HepG2 (cell line): Measurements from ENCODE around the gene LBX2. TPM values are rescaled to one million over a fixed set of nuclear protein-coding genes. Genes with fewer than 3 reads are reported as not detected.
A peak's percentile ranks its signal among the peaks of the same experiment; 100 is the strongest.

Source experiments
- ATAC-seq: fragments of 200-7000 bp; cut with Tn5 transposase; 3 replicates; pipeline ENCODE4 v1.9.1; 2020; ENCODE audit warnings: mild to moderate bottlenecking, moderate library complexity
- BruUV-seq: library from RNA; stranded (reverse); fragments of 400-500 nt; replicated peaks from 2 replicates; lab custom pipeline; 2021; lab: Mats Ljungman, UMichigan
- CTCF ChIA-PET: fragments of 300-600 bp; formaldehyde crosslinking; extraction: SDS; loops from one replicate; lab custom pipeline; 2021; ENCODE audit warnings: low total read pairs, inconsistent platforms, low intra/inter-chr PET ratio; lab: Yijun Ruan, JAX
- POLR2A ChIA-PET: fragments of 350-600 bp; sonication (Branson Sonifier 250); formaldehyde crosslinking; loops from one replicate; lab custom pipeline; 2020; ENCODE audit warnings: antibody characterized with exemption, inconsistent platforms; lab: Yijun Ruan, JAX
- DNase-seq: peaks from one replicate; pipeline ENCODE4 v3.0.0-alpha.2; 2015; ENCODE audit warnings: low spot score
- FAIRE-seq: peaks from 3 replicates; lab custom pipeline; 2011; peaks lifted over from hg19 to GRCh38; lab: Jason Lieb, UNC
- H2AFZ ChIP-seq: one replicate; pipeline ENCODE4 v1.6.1; 2011; ENCODE audit warnings: low read length, inconsistent platforms
- H3K27ac ChIP-seq: fragments of 300-600 bp; 3 replicates; pipeline ENCODE4 v1.8.0; 2011; ENCODE audit warnings: mixed run types, mild to moderate bottlenecking, mixed read lengths, low read length, inconsistent platforms; ENCODE audit not compliant: insufficient read depth; ENCODE audit errors: extremely low read length
- H3K27me3 ChIP-seq, 2 experiments: fragments of 200-600 bp in 1 of 2; 2 replicates in 1 of 2; 3 replicates in 1 of 2; pipeline versions ENCODE4 v1.6.0 to v1.8.0; 2011; ENCODE audit warnings: low read length in 2 of 2, mild to moderate bottlenecking in 2 of 2, moderate library complexity in 2 of 2, inconsistent platforms in 1 of 2; ENCODE audit not compliant: insufficient read depth in 2 of 2, control insufficient read depth in 1 of 2
- H3K36me3 ChIP-seq, 2 experiments: fragments of 200-600 bp in 1 of 2; replicated peaks in 1 of 2; 2 replicates in 1 of 2; 3 replicates in 1 of 2; pipeline versions ENCODE4 v1.5.1 to v1.8.0; 2011; ENCODE audit warnings: low read length in 2 of 2, inconsistent platforms in 1 of 2; ENCODE audit not compliant: insufficient read depth in 2 of 2, control insufficient read depth in 1 of 2
- H3K4me1 ChIP-seq: 2 replicates; pipeline ENCODE4 v1.5.1; 2012; ENCODE audit warnings: low read length, inconsistent platforms; ENCODE audit not compliant: insufficient read depth
- H3K4me2 ChIP-seq: 2 replicates; pipeline ENCODE4 v1.6.0; 2011; ENCODE audit warnings: low read depth, low read length, inconsistent platforms
- H3K4me3 ChIP-seq, 3 experiments: fragments of 200-600 bp in 1 of 3; sonication (generic), shearing (Covaris generic) in 1 of 3; replicated peaks in 1 of 3; 2 replicates each; pipeline ENCODE4 v1.5.1; 2011 to 2016; ENCODE audit warnings: low read length in 3 of 3, inconsistent platforms in 2 of 3, low read depth in 2 of 3, mild to moderate bottlenecking in 2 of 3, control low read depth in 1 of 3, mixed read lengths in 1 of 3; ENCODE audit not compliant: insufficient read depth in 1 of 3
- H3K79me2 ChIP-seq: one replicate; pipeline ENCODE4 v1.6.1; 2011; ENCODE audit warnings: low read length, inconsistent platforms; ENCODE audit not compliant: insufficient read depth
- H3K9ac ChIP-seq: 2 replicates; pipeline ENCODE4 v1.6.0; 2011; ENCODE audit warnings: mild to moderate bottlenecking, low read depth, low read length, inconsistent platforms; ENCODE audit not compliant: insufficient read depth
- H3K9me3 ChIP-seq: 2 replicates; pipeline ENCODE4 v1.5.1; 2012; ENCODE audit warnings: mild to moderate bottlenecking, low read length
- H4K20me1 ChIP-seq: 2 replicates; pipeline ENCODE4 v1.6.0; 2011; ENCODE audit warnings: inconsistent platforms, mild to moderate bottlenecking, low read length, moderate library complexity; ENCODE audit not compliant: insufficient read depth
- FIP1L1 ChIP-seq: fragments of 200-400 bp; formaldehyde crosslinking; IDR thresholded peaks from 2 replicates; pipeline ENCODE4 v1.6.1; 2018; ENCODE audit warnings: low read depth, mild to moderate bottlenecking, low read length, moderate library complexity, borderline replicate concordance; ENCODE audit not compliant: insufficient read depth
- FOXP1 ChIP-seq, 2 experiments: fragments of 450-650 bp in 1 of 2; IDR thresholded peaks; 2 replicates each; pipeline ENCODE4 v1.6.1; 2017 to 2018; ENCODE audit warnings: antibody characterized with exemption in 1 of 2
- LCORL ChIP-seq, 2 experiments: fragments of 450-650 bp in 1 of 2; sonication (generic) in 1 of 2; formaldehyde crosslinking in 1 of 2; IDR thresholded peaks; 2 replicates each; pipeline versions ENCODE4 v1.5.0 to v1.6.1; 2017 to 2020; ENCODE audit warnings: antibody characterized with exemption in 1 of 2, missing genetic modification reagents in 1 of 2
- MAX ChIP-seq: IDR thresholded peaks from 2 replicates; pipeline ENCODE4 v1.6.1; 2012; ENCODE audit warnings: inconsistent platforms
- MBD4 ChIP-seq: IDR thresholded peaks from 2 replicates; pipeline ENCODE4 v1.6.1; 2012; ENCODE audit warnings: low read length, inconsistent platforms, borderline replicate concordance
- NR2F2 ChIP-seq: IDR thresholded peaks from 2 replicates; pipeline ENCODE4 v1.6.1; 2012; ENCODE audit warnings: low read depth, inconsistent platforms, borderline replicate concordance
- RAD51 ChIP-seq: fragments of 450-650 bp; IDR thresholded peaks from 2 replicates; pipeline ENCODE4 v1.6.1; 2016; ENCODE audit warnings: borderline replicate concordance
- ZBTB7A ChIP-seq: sonication (generic); formaldehyde crosslinking; IDR thresholded peaks from 2 replicates; pipeline ENCODE4 v1.8.0; 2022; ENCODE audit warnings: mild to moderate bottlenecking, missing genetic modification reagents
- ZNF44 ChIP-seq: sonication (generic); formaldehyde crosslinking; IDR thresholded peaks from 2 replicates; pipeline ENCODE4 v1.5.1; 2020; ENCODE audit warnings: mild to moderate bottlenecking, missing genetic modification reagents
- ZNF572 ChIP-seq: sonication (generic); formaldehyde crosslinking; IDR thresholded peaks from 2 replicates; pipeline ENCODE4 v1.5.1; 2020; ENCODE audit warnings: mild to moderate bottlenecking, missing genetic modification reagents
- ZNF660 ChIP-seq: sonication (generic); formaldehyde crosslinking; IDR thresholded peaks from 2 replicates; pipeline ENCODE4 v1.5.1; 2020; ENCODE audit warnings: mild to moderate bottlenecking, low read depth, missing genetic modification reagents, borderline replicate concordance
- WGBS: methylation state at CpG from one replicate; pipeline ENCODE4 v1.1.6; 2017; ENCODE audit warnings: low lambda C conversion rate; 5-methylcytosine and 5-hydroxymethylcytosine counted together
- in situ Hi-C: cut with HindIII; loops from 2 replicates; pipeline ENCODE4 v1.10.0; 2017; ENCODE audit warnings: low pct_unique_long_range_greater_than_20kb; ENCODE audit not compliant: extremely low pct_ligation_motif_present
- intact Hi-C: fragments of 100-400 bp; cut with micrococcal nuclease; formaldehyde crosslinking; loops from one replicate; pipeline ENCODE4 v1.10.0; 2022; ENCODE audit not compliant: unreplicated experiment
- polyA plus RNA-seq, 8 experiments: library from polyadenylated mRNA; depleted of rRNA in 3 of 8; stranded (reverse) in 7 of 8; unstranded in 1 of 8; fragments of >200 nt; fragmentation: Illumina TruSeq in 4 of 8; extraction: Trizol in 4 of 8; gene quantifications; 2 replicates each; pipeline versions ENCODE4 v1.2.1 to v1.2.3, GENCODE V29; 2011 to 2016; ENCODE audit warnings: low read depth in 4 of 8, missing spikeins in 1 of 8, mixed read lengths in 1 of 8; ENCODE audit not compliant: insufficient read depth in 1 of 8
- total RNA-seq, 5 experiments: library from RNA; depleted of rRNA; stranded (reverse); fragments of >200 nt; fragmentation: Illumina TruSeq; extraction: Trizol; gene quantifications; 2 replicates each; pipeline ENCODE4 v1.2.3, GENCODE V29; 2016; ENCODE audit warnings: low read depth in 1 of 5
- TF ChIP-seq, protein P1 (sequence below): sonication (generic); formaldehyde crosslinking; IDR thresholded peaks from 2 replicates; pipeline ENCODE4 v1.4.0; 2020; ENCODE audit warnings: mild to moderate bottlenecking, missing genetic modification reagents, borderline replicate concordance
- TF ChIP-seq, protein P2 (sequence below): sonication (generic); formaldehyde crosslinking; IDR thresholded peaks from 2 replicates; pipeline ENCODE4 v1.5.1; 2020; ENCODE audit warnings: mild to moderate bottlenecking, missing genetic modification reagents, moderate library complexity
- TF ChIP-seq, protein P3 (sequence below): sonication (generic); formaldehyde crosslinking; IDR thresholded peaks from 2 replicates; pipeline ENCODE4 v1.9.0; 2022; ENCODE audit warnings: missing genetic modification reagents, mild to moderate bottlenecking, borderline replicate concordance

The LBX2 gene
- total and polyA plus RNA-seq, 2 of the 13 experiments (the other 11 are each of a cell fraction or from before 2014, with no cell fraction given), result 6.4 to 8.1 TPM

DNA sequence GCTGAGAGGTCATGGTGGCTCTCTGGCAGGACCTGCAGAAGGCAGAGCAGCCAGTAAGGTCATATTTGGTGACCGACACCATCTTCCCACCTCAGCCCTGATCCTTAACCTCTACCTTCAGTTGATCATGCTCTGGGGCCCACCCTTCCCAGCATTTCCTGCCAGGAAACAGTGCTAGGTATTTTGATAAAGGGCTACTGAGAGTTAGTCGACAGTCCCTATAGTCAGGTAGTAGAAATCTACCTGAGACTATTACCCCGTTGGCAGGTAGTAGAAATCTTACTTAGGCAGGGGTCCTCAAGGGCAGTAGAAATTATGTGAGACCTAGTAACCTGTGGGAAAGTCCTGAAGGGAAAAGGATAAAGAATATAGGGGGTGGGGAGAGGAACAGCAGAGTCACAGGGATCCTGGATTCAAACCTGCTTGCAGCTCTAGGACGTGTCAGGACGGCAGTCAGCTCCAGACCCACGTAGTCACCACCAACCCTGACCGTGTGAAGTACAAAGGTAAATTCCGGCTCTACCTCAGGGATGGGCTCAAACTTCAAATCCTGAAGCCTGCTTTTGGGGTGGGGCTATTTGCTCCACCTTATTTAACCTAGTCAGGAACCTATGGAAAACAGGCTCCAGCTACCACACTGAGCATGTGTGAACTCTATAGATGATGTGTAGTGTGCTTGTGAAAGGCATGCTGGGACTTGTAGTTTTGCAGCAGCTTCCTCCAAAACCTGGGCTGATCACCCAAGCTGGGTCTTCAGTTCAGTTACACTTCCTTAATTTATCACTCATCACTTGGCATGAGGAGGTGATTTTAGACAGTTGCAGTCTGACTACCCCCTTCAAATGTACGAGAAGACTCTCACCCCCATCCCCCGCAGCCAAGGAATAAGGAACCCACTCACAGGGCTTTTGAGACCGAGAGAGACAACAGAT, 26.6 kb upstream of the LBX2 start, which contains the start of gene DQX1:
TSS of gene DQX1 (minus strand) at position 515 of the 932 bp plus-strand sequence. CDS start at position 13, 502 bp downstream.
- intact Hi-C loops, result no loop called here
- Histone ChIP-seq H3K4me2 (peak within 1 kb of the TSS; percentile 100), H2AFZ (peak within 1 kb of the TSS; percentile 20), H3K9me3 (no peaks in the 10 kb centered on the region), H3K4me1 (peaks cover 57% of the 10 kb centered on the region), H4K20me1 (no peaks in the 10 kb centered on the region), H3K79me2 (peaks cover 50% of the 10 kb centered on the region), H3K9ac (peak within 1 kb of the TSS; percentile 83), H3K27me3 (no peaks in the 10 kb centered on the region; a peak in 1 of 5 replicates), H3K36me3 (peaks cover 19 to 38% of the 10 kb centered on the region in 2 experiments), H3K4me3 (peak within 1 kb of the TSS; percentile 45 to 76 (median 62)), H3K27ac (peak within 1 kb of the TSS; percentile 89)
- WGBS, result 29% methylated on average over 11 of the region's 11 CpGs
- POLR2A ChIA-PET, result interaction anchor here (0.6 to 5.4 kb wide), 20 partner anchors 8 to 406 kb away, joined by 3 to 135 read pairs (median 6); partner anchors contain the start of genes CCDC142, INO80B, LBX2 and MRPL53
- in situ Hi-C loops, result no loop called here
- FAIRE-seq (peak; percentile 99), DNase-seq (peak; percentile 99), ATAC-seq (peak; percentile 74)
- TSS peak; percentile 39 for BruUV-seq
- CTCF ChIA-PET, result no interaction called here
- TF ChIP-seq FOXP1 (IDR thresholded peaks at IDR 0.05) (no peak), FOXP1 (CRISPR knock-in tag; IDR thresholded peaks at IDR 0.05) (0 out of 2 replicates have a peak, but pooled peaks have one; percentile 13), ZBTB7A (CRISPR knock-in tag) (no peak), NR2F2 (0 out of 2 replicates have a peak, but pooled peaks have one; percentile 19), LCORL (IDR thresholded peaks at IDR 0.05) (peak; percentile 40; the same call in 1 of the 2 replicates), LCORL (CRISPR knock-in tag; IDR thresholded peaks at IDR 0.05) (peak; percentile 81), FIP1L1 (no peak), ZNF660 (no peak), MAX (peak; percentile 83), RAD51 (no peak), ZNF572 (CRISPR knock-in tag) (no peak), MBD4 (no peak), ZNF44 (CRISPR knock-in tag) (no peak)
- TF ChIP-seq, protein P1, sequence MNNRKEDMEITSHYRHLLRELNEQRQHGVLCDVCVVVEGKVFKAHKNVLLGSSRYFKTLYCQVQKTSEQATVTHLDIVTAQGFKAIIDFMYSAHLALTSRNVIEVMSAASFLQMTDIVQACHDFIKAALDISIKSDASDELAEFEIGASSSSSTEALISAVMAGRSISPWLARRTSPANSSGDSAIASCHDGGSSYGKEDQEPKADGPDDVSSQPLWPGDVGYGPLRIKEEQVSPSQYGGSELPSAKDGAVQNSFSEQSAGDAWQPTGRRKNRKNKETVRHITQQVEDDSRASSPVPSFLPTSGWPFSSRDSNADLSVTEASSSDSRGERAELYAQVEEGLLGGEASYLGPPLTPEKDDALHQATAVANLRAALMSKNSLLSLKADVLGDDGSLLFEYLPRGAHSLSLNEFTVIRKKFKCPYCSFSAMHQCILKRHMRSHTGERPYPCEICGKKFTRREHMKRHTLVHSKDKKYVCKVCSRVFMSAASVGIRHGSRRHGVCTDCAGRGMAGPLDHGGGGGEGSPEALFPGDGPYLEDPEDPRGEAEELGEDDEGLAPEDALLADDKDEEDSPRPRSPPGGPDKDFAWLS (CRISPR knock-in tag), result no peak
- TF ChIP-seq, protein P2, sequence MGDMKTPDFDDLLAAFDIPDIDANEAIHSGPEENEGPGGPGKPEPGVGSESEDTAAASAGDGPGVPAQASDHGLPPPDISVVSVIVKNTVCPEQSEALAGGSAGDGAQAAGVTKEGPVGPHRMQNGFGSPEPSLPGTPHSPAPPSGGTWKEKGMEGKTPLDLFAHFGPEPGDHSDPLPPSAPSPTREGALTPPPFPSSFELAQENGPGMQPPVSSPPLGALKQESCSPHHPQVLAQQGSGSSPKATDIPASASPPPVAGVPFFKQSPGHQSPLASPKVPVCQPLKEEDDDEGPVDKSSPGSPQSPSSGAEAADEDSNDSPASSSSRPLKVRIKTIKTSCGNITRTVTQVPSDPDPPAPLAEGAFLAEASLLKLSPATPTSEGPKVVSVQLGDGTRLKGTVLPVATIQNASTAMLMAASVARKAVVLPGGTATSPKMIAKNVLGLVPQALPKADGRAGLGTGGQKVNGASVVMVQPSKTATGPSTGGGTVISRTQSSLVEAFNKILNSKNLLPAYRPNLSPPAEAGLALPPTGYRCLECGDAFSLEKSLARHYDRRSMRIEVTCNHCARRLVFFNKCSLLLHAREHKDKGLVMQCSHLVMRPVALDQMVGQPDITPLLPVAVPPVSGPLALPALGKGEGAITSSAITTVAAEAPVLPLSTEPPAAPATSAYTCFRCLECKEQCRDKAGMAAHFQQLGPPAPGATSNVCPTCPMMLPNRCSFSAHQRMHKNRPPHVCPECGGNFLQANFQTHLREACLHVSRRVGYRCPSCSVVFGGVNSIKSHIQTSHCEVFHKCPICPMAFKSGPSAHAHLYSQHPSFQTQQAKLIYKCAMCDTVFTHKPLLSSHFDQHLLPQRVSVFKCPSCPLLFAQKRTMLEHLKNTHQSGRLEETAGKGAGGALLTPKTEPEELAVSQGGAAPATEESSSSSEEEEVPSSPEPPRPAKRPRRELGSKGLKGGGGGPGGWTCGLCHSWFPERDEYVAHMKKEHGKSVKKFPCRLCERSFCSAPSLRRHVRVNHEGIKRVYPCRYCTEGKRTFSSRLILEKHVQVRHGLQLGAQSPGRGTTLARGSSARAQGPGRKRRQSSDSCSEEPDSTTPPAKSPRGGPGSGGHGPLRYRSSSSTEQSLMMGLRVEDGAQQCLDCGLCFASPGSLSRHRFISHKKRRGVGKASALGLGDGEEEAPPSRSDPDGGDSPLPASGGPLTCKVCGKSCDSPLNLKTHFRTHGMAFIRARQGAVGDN (CRISPR knock-in tag), result peak; percentile 45
- TF ChIP-seq, protein P3, sequence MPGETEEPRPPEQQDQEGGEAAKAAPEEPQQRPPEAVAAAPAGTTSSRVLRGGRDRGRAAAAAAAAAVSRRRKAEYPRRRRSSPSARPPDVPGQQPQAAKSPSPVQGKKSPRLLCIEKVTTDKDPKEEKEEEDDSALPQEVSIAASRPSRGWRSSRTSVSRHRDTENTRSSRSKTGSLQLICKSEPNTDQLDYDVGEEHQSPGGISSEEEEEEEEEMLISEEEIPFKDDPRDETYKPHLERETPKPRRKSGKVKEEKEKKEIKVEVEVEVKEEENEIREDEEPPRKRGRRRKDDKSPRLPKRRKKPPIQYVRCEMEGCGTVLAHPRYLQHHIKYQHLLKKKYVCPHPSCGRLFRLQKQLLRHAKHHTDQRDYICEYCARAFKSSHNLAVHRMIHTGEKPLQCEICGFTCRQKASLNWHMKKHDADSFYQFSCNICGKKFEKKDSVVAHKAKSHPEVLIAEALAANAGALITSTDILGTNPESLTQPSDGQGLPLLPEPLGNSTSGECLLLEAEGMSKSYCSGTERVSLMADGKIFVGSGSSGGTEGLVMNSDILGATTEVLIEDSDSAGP, result no peak; the same call in 1 of the 2 replicates
